ENCODE data around the gene CTXN3.

CTXN3 gene

DNA sequence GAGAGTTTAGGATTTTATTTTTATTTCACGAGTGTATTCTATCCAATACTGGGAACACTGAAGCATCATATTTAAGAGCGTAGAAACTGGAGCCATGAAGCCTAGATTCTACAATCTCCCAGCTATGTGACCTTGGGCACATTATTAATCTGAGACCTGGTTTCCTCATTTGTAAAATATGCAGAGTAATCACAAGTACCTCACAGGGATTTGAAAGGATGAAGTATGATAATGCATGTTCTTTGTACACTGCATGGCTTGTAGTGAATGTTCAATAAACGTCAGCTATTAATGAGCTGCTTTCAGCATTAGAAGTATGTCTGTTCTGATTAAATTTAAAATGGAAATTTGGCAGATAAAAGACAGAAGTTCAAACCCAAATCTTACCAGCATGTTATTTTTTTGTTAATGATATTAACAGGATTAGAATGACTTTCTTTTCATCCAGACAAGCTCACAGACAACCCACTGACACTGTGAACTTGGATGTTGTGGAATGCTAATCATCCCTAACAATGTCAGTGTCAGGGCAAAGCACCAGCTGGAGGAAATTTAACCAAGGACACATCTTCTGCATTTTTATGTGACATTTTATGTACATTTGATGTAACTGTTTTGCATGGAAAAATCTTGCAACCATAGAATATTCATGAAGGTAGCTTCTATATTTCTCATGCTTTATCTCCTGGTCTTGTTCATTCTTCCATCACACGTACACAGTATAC lies 27.1 kb upstream of the CTXN3 start:
- no peak overlapping the region for H3K4me3 ChIP-seq (ENCODE audit: low read depth, low read length)

DNA sequence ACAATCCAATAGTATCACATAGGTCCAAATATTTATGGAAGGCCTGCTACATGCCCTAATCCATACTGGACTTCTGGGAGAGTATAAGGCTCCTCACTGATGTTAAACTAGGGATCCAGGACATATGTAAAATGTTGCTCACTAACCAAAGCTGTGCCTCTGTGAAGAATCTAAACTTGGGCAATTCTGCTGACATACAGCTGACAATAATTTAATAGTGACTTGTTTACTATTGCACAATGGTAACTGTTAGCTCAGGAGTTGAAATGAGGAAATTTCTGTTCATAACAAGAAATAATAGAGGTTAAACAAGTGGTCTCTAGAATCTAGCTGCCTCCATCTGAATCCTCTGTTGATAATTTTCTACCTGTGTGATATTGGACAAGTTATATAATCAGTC lies 14.9 kb upstream of the CTXN3 start:
- no peak overlapping the region for H3K4me3 ChIP-seq (ENCODE audit: low read depth, low read length)
- TF ChIP-seq, protein P1, sequence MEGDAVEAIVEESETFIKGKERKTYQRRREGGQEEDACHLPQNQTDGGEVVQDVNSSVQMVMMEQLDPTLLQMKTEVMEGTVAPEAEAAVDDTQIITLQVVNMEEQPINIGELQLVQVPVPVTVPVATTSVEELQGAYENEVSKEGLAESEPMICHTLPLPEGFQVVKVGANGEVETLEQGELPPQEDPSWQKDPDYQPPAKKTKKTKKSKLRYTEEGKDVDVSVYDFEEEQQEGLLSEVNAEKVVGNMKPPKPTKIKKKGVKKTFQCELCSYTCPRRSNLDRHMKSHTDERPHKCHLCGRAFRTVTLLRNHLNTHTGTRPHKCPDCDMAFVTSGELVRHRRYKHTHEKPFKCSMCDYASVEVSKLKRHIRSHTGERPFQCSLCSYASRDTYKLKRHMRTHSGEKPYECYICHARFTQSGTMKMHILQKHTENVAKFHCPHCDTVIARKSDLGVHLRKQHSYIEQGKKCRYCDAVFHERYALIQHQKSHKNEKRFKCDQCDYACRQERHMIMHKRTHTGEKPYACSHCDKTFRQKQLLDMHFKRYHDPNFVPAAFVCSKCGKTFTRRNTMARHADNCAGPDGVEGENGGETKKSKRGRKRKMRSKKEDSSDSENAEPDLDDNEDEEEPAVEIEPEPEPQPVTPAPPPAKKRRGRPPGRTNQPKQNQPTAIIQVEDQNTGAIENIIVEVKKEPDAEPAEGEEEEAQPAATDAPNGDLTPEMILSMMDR (IDR thresholded peaks at IDR 0.05; ENCODE audit: borderline replicate concordance, insufficient read depth, low read depth, low read length) = no peak

More for the DNA sequence above, 27.1 kb upstream of the CTXN3 start:
- TF ChIP-seq, protein P1 (IDR thresholded peaks at IDR 0.05; ENCODE audit: borderline replicate concordance, insufficient read depth, low read depth, low read length) = no peak

DNA sequence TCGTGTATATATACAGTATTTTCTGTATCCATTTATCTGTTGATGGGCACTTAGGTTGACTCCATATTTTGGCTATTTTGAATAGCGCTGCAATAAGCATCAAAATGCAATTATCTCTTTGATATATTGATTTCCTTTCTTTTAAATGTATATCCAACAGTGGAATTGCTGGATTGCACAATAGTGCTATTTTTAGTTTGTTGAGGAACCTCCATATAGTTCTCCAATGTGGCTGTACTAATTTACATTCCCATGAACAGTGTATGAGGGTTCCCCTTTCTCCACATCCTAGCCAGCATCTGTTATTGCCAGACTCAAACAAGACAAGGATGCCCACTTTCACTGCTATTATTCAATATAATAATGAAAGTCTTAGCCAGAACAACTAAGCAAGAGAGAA lies 9.1 kb upstream of the CTXN3 start:
- TF ChIP-seq, protein P1 (IDR thresholded peaks at IDR 0.05; ENCODE audit: borderline replicate concordance, insufficient read depth, low read depth, low read length) = no peak
- H3K4me3 ChIP-seq (ENCODE audit: low read depth, low read length) = no peak overlapping the region

GRCh38 chr5:127642949-127643348 lies 5.9 kb upstream of the CTXN3 start:
- no peak overlapping the region for H3K4me3 ChIP-seq (ENCODE audit: low read depth, low read length)
- TF ChIP-seq, protein P1 (IDR thresholded peaks at IDR 0.05; ENCODE audit: borderline replicate concordance, insufficient read depth, low read depth, low read length) = no peak

- TF ChIP-seq, protein P1 (IDR thresholded peaks at IDR 0.05; ENCODE audit: borderline replicate concordance, insufficient read depth, low read depth, low read length) = no peak
- no peak overlapping the region for H3K4me3 ChIP-seq (ENCODE audit: low read depth, low read length)
Observed at GRCh38 chr5:127643607-127644006, 5.3 kb upstream of the CTXN3 start.

DNA sequence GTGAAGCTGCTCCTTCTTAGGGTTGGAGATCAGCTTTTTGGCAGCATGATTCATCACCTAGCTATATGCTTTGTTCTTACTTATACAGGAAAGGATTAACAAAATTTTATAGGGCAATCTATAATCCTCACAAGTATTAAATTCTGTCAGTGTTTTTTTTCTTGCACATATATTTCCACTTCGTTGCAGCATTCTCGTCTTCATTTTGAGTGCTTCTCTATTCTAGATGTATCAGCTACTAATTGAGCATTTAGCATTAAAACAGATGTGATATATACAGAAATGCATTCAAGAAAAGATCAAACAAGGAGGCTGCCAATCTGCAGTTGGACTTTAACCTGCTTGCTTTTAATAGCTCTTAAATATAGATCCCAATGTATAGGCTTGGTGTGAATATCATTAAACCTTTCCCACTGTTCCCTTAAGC lies 3.6 kb upstream of the CTXN3 start:
- no peak overlapping the region for H3K4me3 ChIP-seq (ENCODE audit: low read depth, low read length)
- TF ChIP-seq, protein P1 (IDR thresholded peaks at IDR 0.05; ENCODE audit: borderline replicate concordance, insufficient read depth, low read depth, low read length) = no peak

DNA sequence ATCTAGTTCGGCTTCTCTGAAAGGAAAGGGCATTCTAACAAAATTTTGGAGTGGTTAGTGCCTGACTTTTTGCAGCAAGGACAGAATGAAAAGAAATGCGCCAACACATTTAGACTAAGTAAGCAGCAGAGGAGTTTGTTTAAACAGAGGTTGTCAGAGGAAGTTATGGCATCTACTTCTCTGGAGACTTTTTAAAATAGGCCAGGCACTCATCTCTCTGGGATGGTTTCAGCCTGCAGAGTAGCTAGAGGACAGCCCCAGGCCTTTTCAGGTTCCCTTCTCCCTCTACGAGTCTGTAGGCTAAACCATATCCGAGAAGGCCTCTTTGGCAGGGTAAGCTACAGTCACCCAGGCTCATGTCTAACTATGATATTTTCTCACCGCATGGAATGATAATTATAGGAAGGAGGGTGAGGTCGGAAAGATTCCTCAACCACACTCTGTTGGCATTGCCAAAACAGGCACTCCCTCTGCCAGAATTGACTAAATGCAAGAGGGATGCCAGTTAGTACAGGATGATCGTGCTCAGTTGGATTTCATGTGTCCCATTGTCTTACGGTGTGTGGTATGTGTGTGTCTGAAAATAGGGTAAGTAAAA lies 1.4 kb upstream of the CTXN3 start:
- TF ChIP-seq, protein P1 (IDR thresholded peaks at IDR 0.05; ENCODE audit: borderline replicate concordance, insufficient read depth, low read depth, low read length) = no peak
- H3K4me3 ChIP-seq (ENCODE audit: low read depth, low read length) = no peak overlapping the region
